HK-2 (cell line): Measurements from ENCODE around the gene RBM47.
"Not testable (repeated sequence)": the region's sequence is repeated elsewhere in the genome, so short reads cannot be mapped to it uniquely, and the experiment has no call there.

Source experiments
- DNase-seq: peaks from one replicate; pipeline ENCODE4 v3.0.0-alpha.2; 2018; ENCODE audit not compliant: unreplicated experiment

The RBM47 gene

GRCh38 chr4:40441430-40441829, 188.2 kb downstream of the RBM47 start:
- DNase-seq, result no peak

- DNase-seq, result no peak
Observed at GRCh38 chr4:40439519-40439918, 190.1 kb downstream of the RBM47 start.

- no peak for DNase-seq
Observed at GRCh38 chr4:40438384-40439026, 191.2 kb downstream of the RBM47 start.

GRCh38 chr4:40437741-40438383, 191.8 kb downstream of the RBM47 start:
- no peak for DNase-seq

GRCh38 chr4:40435306-40435705, 194.4 kb downstream of the RBM47 start:
- DNase-seq, result not testable (repeated sequence)

- no peak for DNase-seq
Observed at GRCh38 chr4:40434126-40434687, 195.5 kb downstream of the RBM47 start.

- DNase-seq, result no peak
Observed at GRCh38 chr4:40432504-40432903, 197.2 kb downstream of the RBM47 start.

GRCh38 chr4:40427871-40428270, 201.8 kb downstream of the RBM47 start:
- DNase-seq, result not testable (repeated sequence)

GRCh38 chr4:40427128-40427527, 202.5 kb downstream of the RBM47 start:
- DNase-seq, result no peak

- no peak for DNase-seq
Observed at GRCh38 chr4:40425799-40426574, 203.7 kb downstream of the RBM47 start.

- no peak for DNase-seq
Observed at GRCh38 chr4:40423735-40424134, 205.9 kb downstream of the RBM47 start.

- no peak for DNase-seq
Observed at GRCh38 chr4:40421839-40422708, 207.6 kb downstream of the RBM47 start.

GRCh38 chr4:40419231-40419912, 210.3 kb downstream of the RBM47 start:
- no peak for DNase-seq

GRCh38 chr4:40418430-40419230, 211.0 kb downstream of the RBM47 start:
- DNase-seq, result peak; percentile 14

- DNase-seq, result no peak
Observed at GRCh38 chr4:40417941-40418340, 211.7 kb downstream of the RBM47 start.

GRCh38 chr4:40414673-40415072, 215.0 kb downstream of the RBM47 start:
- DNase-seq, result no peak

GRCh38 chr4:40412866-40413795, 216.5 kb downstream of the RBM47 start:
- DNase-seq, result no peak

- DNase-seq, result no peak
Observed at GRCh38 chr4:40412388-40412787, 217.3 kb downstream of the RBM47 start.

- DNase-seq, result no peak
Observed at GRCh38 chr4:40409835-40410234, 219.8 kb downstream of the RBM47 start.
